ENCODE data around the gene LRTM1.

The LRTM1 gene

GRCh38 chr3:54939557-54940300 lies 11.9 kb upstream of the LRTM1 start:
- no peak for DNase-seq

GRCh38 chr3:54936561-54936960 lies 8.7 kb upstream of the LRTM1 start:
- DNase-seq, result no peak

- no peak for DNase-seq
Measured at GRCh38 chr3:54935869-54936268, 8.0 kb upstream of the LRTM1 start.

GRCh38 chr3:54932606-54933005 lies 4.7 kb upstream of the LRTM1 start:
- DNase-seq, result no peak

GRCh38 chr3:54931182-54931581 lies 3.3 kb upstream of the LRTM1 start:
- DNase-seq, result no peak

GRCh38 chr3:54918516-54918915 lies 9.3 kb downstream of the LRTM1 start:
- DNase-seq, result no peak

- no peak for DNase-seq
Measured at GRCh38 chr3:54917862-54918261, 10.0 kb downstream of the LRTM1 start.

- no peak for DNase-seq
Measured at GRCh38 chr3:54917174-54917573, 10.7 kb downstream of the LRTM1 start.

GRCh38 chr3:54916732-54917131 lies 11.1 kb downstream of the LRTM1 start:
- no peak for DNase-seq

- DNase-seq, result no peak
Measured at GRCh38 chr3:54915976-54916375, 11.9 kb downstream of the LRTM1 start.

GRCh38 chr3:54915181-54915580 lies 12.7 kb downstream of the LRTM1 start:
- DNase-seq, result no peak

- DNase-seq, result no peak
Measured at GRCh38 chr3:54914180-54914579, 13.7 kb downstream of the LRTM1 start.

- no peak for DNase-seq
Measured at GRCh38 chr3:54909191-54909590, 18.7 kb downstream of the LRTM1 start.

GRCh38 chr3:54906763-54907162 lies 21.1 kb downstream of the LRTM1 start:
- no peak for DNase-seq

- DNase-seq, result no peak
Measured at GRCh38 chr3:54905920-54906319, 21.9 kb downstream of the LRTM1 start.

- DNase-seq, result no peak
Measured at GRCh38 chr3:54905261-54905888, 22.5 kb downstream of the LRTM1 start.

GRCh38 chr3:54901906-54902685 lies 25.8 kb downstream of the LRTM1 start:
- no peak for DNase-seq

- DNase-seq, result no peak
Measured at GRCh38 chr3:54900838-54901591, 26.8 kb downstream of the LRTM1 start.

GRCh38 chr3:54899273-54899672 lies 28.6 kb downstream of the LRTM1 start:
- DNase-seq, result no peak

- no peak for DNase-seq
Measured at GRCh38 chr3:54897028-54897711, 30.7 kb downstream of the LRTM1 start.

- DNase-seq, result no peak
Measured at GRCh38 chr3:54895613-54896012, 32.2 kb downstream of the LRTM1 start.

- DNase-seq, result no peak
Measured at GRCh38 chr3:54892168-54892567, 35.7 kb downstream of the LRTM1 start.

GRCh38 chr3:54891540-54891897 lies 36.3 kb downstream of the LRTM1 start:
- DNase-seq, result no peak

All from activated T-cell treated with anti-CD3 and anti-CD28 coated beads for 4 hours (primary cell).